Stimulated activated CD4-positive, alpha-beta T cell treated with anti-CD3 and anti-CD28 coated beads, TNF-alpha, amount 100 ng/mL, for 4 hours (primary cell): ENCODE data around the gene SDCBP2.

Source experiments
- DNase-seq, 3 experiments: peaks; one replicate each; pipeline ENCODE4 v3.0.0-alpha.2; 2020; ENCODE audit warnings: low read depth in 3 of 3

SDCBP2 gene

GRCh38 chr20:1331101-1331500 is 2.2 kb upstream of the SDCBP2 start:
- DNase-seq, result no peak

GRCh38 chr20:1330075-1330830 is 1.3 kb upstream of the SDCBP2 start:
- peak in 1 of 3 experiments; percentile 14 for DNase-seq

- no peak for DNase-seq
These were observed 886 bp downstream of the SDCBP2 start for GRCh38 chr20:1327827-1328679.

GRCh38 chr20:1327241-1327653 is 1.7 kb downstream of the SDCBP2 start:
- no peak for DNase-seq

GRCh38 chr20:1326031-1326930 is 2.7 kb downstream of the SDCBP2 start:
- DNase-seq, result no peak

- peak; percentile 98 to 99 (median 99) for DNase-seq
These were observed 3.5 kb downstream of the SDCBP2 start for GRCh38 chr20:1325173-1326030.

- DNase-seq, result peak in 2 of 3 experiments; percentile 17 to 38
These were observed 4.3 kb downstream of the SDCBP2 start for GRCh38 chr20:1324598-1325172.

- no peak for DNase-seq
These were observed 4.9 kb downstream of the SDCBP2 start for GRCh38 chr20:1323830-1324597.

- no peak for DNase-seq
These were observed 5.7 kb downstream of the SDCBP2 start for GRCh38 chr20:1323256-1323655.

GRCh38 chr20:1322511-1323245 is 6.3 kb downstream of the SDCBP2 start:
- DNase-seq, result no peak

- no peak for DNase-seq
These were observed 7.3 kb downstream of the SDCBP2 start for GRCh38 chr20:1321654-1321939.

GRCh38 chr20:1320902-1321653 is 7.9 kb downstream of the SDCBP2 start:
- DNase-seq, result no peak

- DNase-seq, result no peak
These were observed 8.9 kb downstream of the SDCBP2 start for GRCh38 chr20:1320016-1320415.

GRCh38 chr20:1319462-1319861 is 9.5 kb downstream of the SDCBP2 start:
- no peak for DNase-seq

- no peak for DNase-seq
These were observed 9.9 kb downstream of the SDCBP2 start for GRCh38 chr20:1319051-1319450.

- no peak for DNase-seq
These were observed 11.2 kb downstream of the SDCBP2 start for GRCh38 chr20:1317545-1318255.

- no peak for DNase-seq
These were observed 13.1 kb downstream of the SDCBP2 start for GRCh38 chr20:1315804-1316203.
